Measurements from ENCODE around the gene SKIDA1. TPM values are rescaled to one million over a fixed set of nuclear protein-coding genes. Genes with fewer than 3 reads are reported as not detected.
A peak's percentile ranks its signal among the peaks of the same experiment; 100 is the strongest.

Gene SKIDA1
- total RNA-seq, 1 experiment from 2014 or later, result 0.40 TPM

DNA sequence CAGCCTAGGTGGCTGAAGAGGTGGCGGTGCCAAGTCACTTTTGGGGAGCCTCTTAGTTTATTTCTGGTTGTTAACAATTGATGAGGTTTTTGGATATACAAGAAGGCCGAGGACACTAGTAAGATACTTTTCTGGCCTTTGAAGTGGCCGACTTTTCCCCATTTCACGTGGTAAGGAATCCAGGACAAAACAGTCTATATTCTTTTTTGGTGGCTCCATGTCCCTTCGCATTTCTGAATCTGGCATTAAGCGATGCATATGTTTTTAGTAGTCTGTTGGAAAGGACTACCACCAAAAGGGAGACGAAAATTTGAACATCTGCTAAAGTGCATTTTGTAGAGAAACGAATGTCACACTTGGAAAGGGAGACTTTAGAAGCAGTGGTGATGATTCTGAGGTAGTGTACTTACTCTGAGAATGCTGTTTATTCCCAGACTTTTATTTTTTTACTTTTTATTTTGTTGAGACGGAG, 10.0 kb upstream of the SKIDA1 start:
- no peak for DNase-seq
- no TSS peak for BruUV-seq (replicated peaks)
- Mint-ChIP-seq H3K27ac (ENCODE audit: unreplicated experiment) (no peak overlapping the region), H3K36me3 (ENCODE audit: insufficient read depth, unreplicated experiment) (peaks cover 53% of the 10 kb centered on the region), H3K4me3 (ENCODE audit: low read depth, unreplicated experiment) (peak overlapping the region; percentile 87), H3K4me1 (ENCODE audit: low read depth, unreplicated experiment) (no peaks in the 10 kb centered on the region), H3K27me3 (ENCODE audit: unreplicated experiment) (no peaks in the 10 kb centered on the region), H3K9me3 (ENCODE audit: low read depth, unreplicated experiment) (no peaks in the 10 kb centered on the region)
- CTCF ChIA-PET, result no interaction called here
- intact Hi-C loops (cut with micrococcal nuclease; ENCODE audit: unreplicated experiment), result no loop called here
- TF ChIP-seq CTCF (IDR thresholded peaks at IDR 0.05; ENCODE audit: unreplicated experiment), result no peak

GRCh38 chr10:21534604-21535493, 9.4 kb upstream of the SKIDA1 start:
- no peak for TF ChIP-seq CTCF (IDR thresholded peaks at IDR 0.05; ENCODE audit: unreplicated experiment)
- Mint-ChIP-seq H3K27me3 (ENCODE audit: unreplicated experiment) (no peaks in the 10 kb centered on the region), H3K27ac (ENCODE audit: unreplicated experiment) (peak overlapping the region; percentile 23), H3K4me1 (ENCODE audit: low read depth, unreplicated experiment) (no peaks in the 10 kb centered on the region), H3K9me3 (ENCODE audit: low read depth, unreplicated experiment) (no peaks in the 10 kb centered on the region), H3K4me3 (ENCODE audit: low read depth, unreplicated experiment) (peak overlapping the region; percentile 87), H3K36me3 (ENCODE audit: insufficient read depth, unreplicated experiment) (peaks cover 46% of the 10 kb centered on the region)
- intact Hi-C loops (cut with micrococcal nuclease; ENCODE audit: unreplicated experiment), result no loop called here
- no TSS peak for BruUV-seq (replicated peaks)
- CTCF ChIA-PET, result no interaction called here
- DNase-seq, result peak; percentile 19

GRCh38 chr10:21534280-21534586, 8.8 kb upstream of the SKIDA1 start:
- H3K9me3 Mint-ChIP-seq (ENCODE audit: low read depth, unreplicated experiment), result no peaks in the 10 kb centered on the region
- no peak for DNase-seq
- no TSS peak for BruUV-seq (replicated peaks)
- H3K36me3 Mint-ChIP-seq (ENCODE audit: insufficient read depth, unreplicated experiment), result peaks cover 40% of the 10 kb centered on the region
- no peaks in the 10 kb centered on the region for H3K4me1 Mint-ChIP-seq (ENCODE audit: low read depth, unreplicated experiment)
- CTCF ChIA-PET, result no interaction called here
- H3K27ac Mint-ChIP-seq (ENCODE audit: unreplicated experiment), result peak overlapping the region; percentile 23
- peak overlapping the region; percentile 87 for H3K4me3 Mint-ChIP-seq (ENCODE audit: low read depth, unreplicated experiment)
- intact Hi-C loops (cut with micrococcal nuclease; ENCODE audit: unreplicated experiment), result no loop called here
- H3K27me3 Mint-ChIP-seq (ENCODE audit: unreplicated experiment), result no peaks in the 10 kb centered on the region
- TF ChIP-seq CTCF (IDR thresholded peaks at IDR 0.05; ENCODE audit: unreplicated experiment), result no peak

DNA sequence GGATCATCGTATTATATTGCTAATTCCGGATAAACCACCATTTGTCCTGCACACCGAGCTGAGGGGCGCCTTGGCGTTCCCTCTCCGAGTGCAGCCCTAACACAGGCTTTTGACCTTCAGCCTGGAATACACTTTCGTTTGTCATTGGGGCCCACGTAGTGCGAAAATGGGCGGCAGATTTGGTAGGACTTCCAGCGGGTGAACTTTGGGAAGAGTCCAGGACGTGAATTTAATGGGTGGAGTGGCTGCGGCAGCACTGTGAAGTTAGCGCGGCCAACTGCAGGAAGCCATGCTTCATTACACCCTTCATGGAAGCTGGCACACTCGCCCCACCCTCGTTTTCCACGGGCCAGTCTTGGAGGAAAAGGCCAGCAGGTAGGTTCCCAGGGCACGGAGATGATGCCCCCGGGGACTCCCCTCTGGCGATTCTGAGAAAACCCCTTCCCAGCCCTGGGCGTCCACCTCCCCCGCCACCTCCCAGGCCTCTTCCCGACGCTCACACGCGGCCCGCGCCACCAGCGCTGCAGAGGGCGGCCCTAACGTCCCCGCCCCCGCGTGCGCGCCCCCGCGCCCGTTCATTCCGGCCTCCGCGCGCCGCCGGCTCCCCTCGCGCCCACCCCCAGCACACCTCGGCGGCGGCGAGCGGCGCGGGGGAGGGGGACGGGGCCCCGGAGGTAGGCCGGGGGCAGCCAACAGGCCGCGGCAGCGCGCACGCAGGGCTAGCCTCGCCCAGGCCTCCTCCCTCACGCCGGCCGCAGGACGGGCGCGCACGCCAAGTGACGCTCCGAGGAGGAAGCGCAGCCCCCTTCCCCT, 8.2 kb upstream of the SKIDA1 start, which contains the start of gene MLLT10:
Gene MLLT10, plus strand, starts transcription at position 766 of the 813 bp plus-strand sequence. CDS start 413 bp downstream, outside the sequence.
- CTCF ChIA-PET, result interaction anchor here (1.3 kb wide), 1 partner anchor 37 kb away, joined by 3 read pairs; no protein-coding TSS in a partner anchor
- H3K27me3 Mint-ChIP-seq (ENCODE audit: unreplicated experiment), result no peaks in the 10 kb centered on the region
- peak; percentile 97 for DNase-seq
- intact Hi-C loops (cut with micrococcal nuclease; ENCODE audit: unreplicated experiment), result loop anchor here (2.0 kb wide), 1 partner anchor 37 kb away; no protein-coding TSS in a partner anchor
- BruUV-seq (replicated peaks), result TSS peak; percentile 80
- no peak for TF ChIP-seq CTCF (IDR thresholded peaks at IDR 0.05; ENCODE audit: unreplicated experiment)
- no peaks in the 10 kb centered on the region for H3K4me1 Mint-ChIP-seq (ENCODE audit: low read depth, unreplicated experiment)
- H3K36me3 Mint-ChIP-seq (ENCODE audit: insufficient read depth, unreplicated experiment), result peaks cover 34% of the 10 kb centered on the region
- peak within 1 kb of the TSS; percentile 93 for H3K27ac Mint-ChIP-seq (ENCODE audit: unreplicated experiment)
- H3K9me3 Mint-ChIP-seq (ENCODE audit: low read depth, unreplicated experiment), result no peaks in the 10 kb centered on the region
- H3K4me3 Mint-ChIP-seq (ENCODE audit: low read depth, unreplicated experiment), result peak within 1 kb of the TSS; percentile 87

Data from Calu3 (cell line).